Fibroblast of lung (primary cell): ENCODE measurements around the gene CD8B2.

Experiments used
- EZH2 ChIP-seq: IDR thresholded peaks from 2 replicates; pipeline ENCODE4 v1.5.1; 2012; ENCODE audit warnings: low read length, control low read depth, mild to moderate bottlenecking; ENCODE audit errors: missing control alignments
- TF ChIP-seq, protein P1 (sequence below), 2 donors: IDR thresholded peaks in 1 of 2; conservative IDR thresholded peaks in 1 of 2; 1 replicate in 1 of 2; 2 replicates in 1 of 2; pipeline ENCODE4 v1.5.1; 2011 to 2012; ENCODE audit warnings: low read length in 2 of 2, control low read depth in 1 of 2, inconsistent platforms in 1 of 2, low read depth in 1 of 2, mild to moderate bottlenecking in 1 of 2

DNA sequence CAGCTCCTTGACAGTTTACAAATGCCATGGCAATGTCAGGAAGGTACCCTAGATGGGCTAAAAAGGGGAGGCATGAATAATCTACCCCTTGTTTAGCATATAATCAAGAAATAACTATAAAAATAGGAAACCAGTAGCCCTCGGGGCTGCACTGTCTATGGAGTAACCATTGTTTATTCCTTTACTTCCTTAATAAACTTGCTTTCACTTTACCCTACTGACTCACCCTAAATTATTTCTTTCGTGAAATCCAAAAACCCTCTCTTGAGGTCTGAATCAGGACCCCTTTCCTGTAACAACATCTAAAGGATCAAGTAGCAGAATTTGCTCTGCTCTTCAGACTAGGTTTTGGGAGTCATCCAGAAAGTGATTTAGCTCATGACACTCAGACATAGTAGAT, 43.7 kb downstream of the CD8B2 start:
- TF ChIP-seq, protein P1, sequence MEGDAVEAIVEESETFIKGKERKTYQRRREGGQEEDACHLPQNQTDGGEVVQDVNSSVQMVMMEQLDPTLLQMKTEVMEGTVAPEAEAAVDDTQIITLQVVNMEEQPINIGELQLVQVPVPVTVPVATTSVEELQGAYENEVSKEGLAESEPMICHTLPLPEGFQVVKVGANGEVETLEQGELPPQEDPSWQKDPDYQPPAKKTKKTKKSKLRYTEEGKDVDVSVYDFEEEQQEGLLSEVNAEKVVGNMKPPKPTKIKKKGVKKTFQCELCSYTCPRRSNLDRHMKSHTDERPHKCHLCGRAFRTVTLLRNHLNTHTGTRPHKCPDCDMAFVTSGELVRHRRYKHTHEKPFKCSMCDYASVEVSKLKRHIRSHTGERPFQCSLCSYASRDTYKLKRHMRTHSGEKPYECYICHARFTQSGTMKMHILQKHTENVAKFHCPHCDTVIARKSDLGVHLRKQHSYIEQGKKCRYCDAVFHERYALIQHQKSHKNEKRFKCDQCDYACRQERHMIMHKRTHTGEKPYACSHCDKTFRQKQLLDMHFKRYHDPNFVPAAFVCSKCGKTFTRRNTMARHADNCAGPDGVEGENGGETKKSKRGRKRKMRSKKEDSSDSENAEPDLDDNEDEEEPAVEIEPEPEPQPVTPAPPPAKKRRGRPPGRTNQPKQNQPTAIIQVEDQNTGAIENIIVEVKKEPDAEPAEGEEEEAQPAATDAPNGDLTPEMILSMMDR (conservative IDR thresholded peaks at IDR 0.05 in 1 of 2, IDR thresholded peaks at IDR 0.05 in 1 of 2; ENCODE audit: low read depth in 1 of 2, low read length in 2 of 2) = no peak
- TF ChIP-seq EZH2 = no peak
